IMR-90 (cell line): ENCODE measurements around the gene PDXK. TPM values are rescaled to one million over a fixed set of nuclear protein-coding genes. Genes with fewer than 3 reads are reported as not detected.

Experiments used
- ATAC-seq: fragments of 200-7000 bp; cut with Tn5 transposase; 2 replicates; pipeline ENCODE4 v1.9.1; 2020; ENCODE audit warnings: low read depth, mild to moderate bottlenecking, moderate library complexity
- BruUV-seq: library from RNA; stranded (reverse); fragments of 400-500 nt; replicated peaks from 2 replicates; lab custom pipeline; 2021; lab: Mats Ljungman, UMichigan
- CTCF ChIA-PET: fragments of 300-600 bp; formaldehyde crosslinking; extraction: SDS; loops from one replicate; lab custom pipeline; 2021; ENCODE audit warnings: antibody characterized with exemption; lab: Yijun Ruan, JAX
- POLR2A ChIA-PET: fragments of 300-600 bp; sonication (Branson Sonifier 250); formaldehyde crosslinking; loops from one replicate; lab custom pipeline; 2022; ENCODE audit warnings: antibody characterized with exemption; ENCODE audit not compliant: unreplicated experiment; lab: Charles Lee
- DNase-seq: peaks from one replicate; pipeline ENCODE4 v3.0.0; 2013
- H2AFZ ChIP-seq: replicated peaks from 2 replicates; pipeline ENCODE3; 2013; ENCODE audit warnings: low read length, mild to moderate bottlenecking; ENCODE audit not compliant: poor library complexity
- H2AK5ac ChIP-seq: 2 replicates; pipeline ENCODE4 v1.6.1; 2013; ENCODE audit warnings: low read depth, low read length, inconsistent platforms
- H2AK9ac ChIP-seq: replicated peaks from 2 replicates; pipeline ENCODE3; 2013; ENCODE audit warnings: mild to moderate bottlenecking, low read depth, low read length, moderate library complexity; ENCODE audit not compliant: poor library complexity
- H2BK120ac ChIP-seq: 2 replicates; pipeline ENCODE4 v1.6.1; 2013; ENCODE audit warnings: low read depth, low read length, inconsistent platforms
- H2BK15ac ChIP-seq: 3 replicates; pipeline ENCODE4 v1.6.1; 2013; ENCODE audit warnings: low read depth, low read length, inconsistent platforms
- H2BK20ac ChIP-seq: 2 replicates; pipeline ENCODE4 v1.6.1; 2013; ENCODE audit warnings: low read depth, mild to moderate bottlenecking, inconsistent platforms, low read length, moderate library complexity
- H2BK5ac ChIP-seq: 2 replicates; pipeline ENCODE4 v1.6.1; 2013; ENCODE audit warnings: mild to moderate bottlenecking, low read depth, low read length, inconsistent platforms; ENCODE audit not compliant: poor library complexity, severe bottlenecking
- H3K14ac ChIP-seq: replicated peaks from 2 replicates; pipeline ENCODE4 v1.6.1; 2013; ENCODE audit warnings: low read depth, low read length, inconsistent platforms
- H3K18ac ChIP-seq: 2 replicates; pipeline ENCODE4 v1.6.1; 2013; ENCODE audit warnings: low read depth, low read length, control low read depth
- H3K23ac ChIP-seq: 2 replicates; pipeline ENCODE4 v1.6.1; 2013; ENCODE audit warnings: low read depth, low read length, inconsistent platforms
- H3K27ac ChIP-seq: 2 replicates; pipeline ENCODE4 v1.5.1; 2013; ENCODE audit warnings: mild to moderate bottlenecking, control low read depth, low read length; ENCODE audit not compliant: insufficient read depth
- H3K27me3 ChIP-seq: 2 replicates; pipeline ENCODE4 v1.6.1; 2013; ENCODE audit warnings: low read length; ENCODE audit not compliant: control insufficient read depth, insufficient read depth
- H3K36me3 ChIP-seq: 2 replicates; pipeline ENCODE4 v1.6.1; 2013; ENCODE audit warnings: low read length, mixed read lengths; ENCODE audit not compliant: control insufficient read depth, insufficient read depth
- H3K4ac ChIP-seq: 2 replicates; pipeline ENCODE4 v1.6.1; 2013; ENCODE audit warnings: low read depth, low read length, inconsistent platforms
- H3K4me1 ChIP-seq: 2 replicates; pipeline ENCODE4 v1.6.1; 2013; ENCODE audit warnings: low read length, mixed read lengths; ENCODE audit not compliant: control insufficient read depth, insufficient read depth
- H3K4me2 ChIP-seq: 2 replicates; pipeline ENCODE4 v1.6.1; 2013; ENCODE audit warnings: low read depth, mild to moderate bottlenecking, control low read depth, low read length, moderate library complexity
- H3K4me3 ChIP-seq: 2 replicates; pipeline ENCODE4 v1.5.1; 2013; ENCODE audit warnings: low read depth, mild to moderate bottlenecking, control low read depth, low read length, moderate library complexity; ENCODE audit not compliant: insufficient read depth
- H3K56ac ChIP-seq: 2 replicates; pipeline ENCODE4 v1.6.1; 2013; ENCODE audit warnings: low read length, inconsistent platforms; ENCODE audit not compliant: insufficient read depth; ENCODE audit errors: extremely low read depth
- H3K79me1 ChIP-seq, 2 experiments: 2 replicates each; pipeline ENCODE4 v1.6.1; 2013; ENCODE audit warnings: low read length in 2 of 2, inconsistent platforms in 1 of 2, low read depth in 1 of 2
- H3K9ac ChIP-seq: 2 replicates; pipeline ENCODE4 v1.6.1; 2013; ENCODE audit warnings: low read depth, low read length, control low read depth
- H3K9me1 ChIP-seq: 2 replicates; pipeline ENCODE4 v1.6.1; 2013; ENCODE audit warnings: low read length, inconsistent platforms; ENCODE audit not compliant: insufficient read depth
- H3K9me3 ChIP-seq: 2 replicates; pipeline ENCODE4 v1.6.1; 2013; ENCODE audit warnings: low read length; ENCODE audit not compliant: control insufficient read depth, insufficient read depth
- H4K20me1 ChIP-seq: 2 replicates; pipeline ENCODE4 v1.6.1; 2013; ENCODE audit warnings: low read length, inconsistent platforms; ENCODE audit not compliant: insufficient read depth
- H4K5ac ChIP-seq: 2 replicates; pipeline ENCODE4 v1.6.1; 2013; ENCODE audit warnings: mild to moderate bottlenecking, low read depth, low read length, control low read depth
- H4K8ac ChIP-seq, 2 experiments: 2 replicates each; pipeline ENCODE4 v1.6.1; 2013; ENCODE audit warnings: low read depth in 2 of 2, low read length in 2 of 2, control low read depth in 1 of 2, inconsistent platforms in 1 of 2
- H4K91ac ChIP-seq: 2 replicates; pipeline ENCODE4 v1.6.1; 2013; ENCODE audit warnings: low read depth, low read length, inconsistent platforms; ENCODE audit not compliant: insufficient read depth
- WGBS, 2 experiments: methylation state at CpG; one replicate each; pipeline versions ENCODE4 v1.1.5 to v1.1.7; 2013; ENCODE audit warnings: missing lambda C conversion rate in 2 of 2; ENCODE audit not compliant: insufficient read length in 1 of 2; ENCODE audit errors: extremely low coverage in 2 of 2; 5-methylcytosine and 5-hydroxymethylcytosine counted together
- dilution Hi-C: fragments of 300-500 bp; cut with HindIII; formaldehyde crosslinking; loops from one replicate; pipeline ENCODE4 v1.14.3; 2018; ENCODE audit warnings: low sequenced_read_pairs; ENCODE audit not compliant: unreplicated experiment
- in situ Hi-C: fragments of 300-500 bp; cut with MboI; formaldehyde crosslinking; loops from 3 replicates; pipeline ENCODE4 v1.14.3; 2019; ENCODE audit warnings: low sequenced_read_pairs, inconsistent platforms, mixed read lengths
- intact Hi-C: fragments of 100-400 bp; cut with micrococcal nuclease; formaldehyde crosslinking; loops from 2 replicates; pipeline ENCODE4 v1.10.0; 2022
- polyA plus RNA-seq, 3 experiments: library from polyadenylated mRNA; depleted of rRNA; stranded (reverse); fragments of >200 nt; gene quantifications; 2 replicates each; pipeline ENCODE4 v1.2.3, GENCODE V29; 2012; ENCODE audit warnings: low replicate concordance in 1 of 3
- total RNA-seq: library from RNA; depleted of rRNA; stranded (reverse); fragments of >200 nt; gene quantifications from 2 replicates; pipeline ENCODE4 v1.2.3, GENCODE V29; 2012
- TF ChIP-seq, protein P1 (sequence below): fragments of 150-350 bp; IDR thresholded peaks from 2 replicates; pipeline ENCODE4 v1.6.1; 2016; ENCODE audit warnings: low read depth, mild to moderate bottlenecking, low read length, moderate library complexity, borderline replicate concordance

The PDXK gene
- total and polyA plus RNA-seq, 2 of the 4 experiments (the other 2 are of a cell fraction) = 155 to 312 TPM

GRCh38 chr21:43800566-43800965 lies 81.6 kb downstream of the PDXK start:
- Histone ChIP-seq H2BK15ac (no peak overlapping the region), H2BK120ac (no peak overlapping the region), H4K5ac (no peak overlapping the region), H3K14ac (no peak overlapping the region), H2AK9ac (peak overlapping the region; percentile 65), H2AFZ (no peak overlapping the region), H2BK5ac (no peak overlapping the region), H3K9me1 (no peaks in the 10 kb centered on the region), H3K27ac (no peak overlapping the region), H3K18ac (no peak overlapping the region), H3K36me3 (peaks cover 75% of the 10 kb centered on the region), H2AK5ac (no peak overlapping the region), H3K23ac (no peak overlapping the region), H3K4me2 (no peak overlapping the region), H2BK20ac (no peak overlapping the region), H4K91ac (no peak overlapping the region), H3K27me3 (no peaks in the 10 kb centered on the region), H3K56ac (no peak overlapping the region), H4K8ac (no peak overlapping the region), H3K4ac (no peak overlapping the region), H3K79me1 (peaks cover 4 to 6% of the 10 kb centered on the region in 2 experiments; a peak in 2 of 4 replicates), H3K9me3 (no peaks in the 10 kb centered on the region), H3K4me1 (no peaks in the 10 kb centered on the region), H4K20me1 (peaks cover 5% of the 10 kb centered on the region), H3K4me3 (no peak overlapping the region), H3K9ac (no peak overlapping the region)
- ChIA-PET CTCF (no interaction called here), POLR2A (no interaction called here)
- WGBS, 2 experiments = 93% methylated on average over 6 of the region's 14 CpGs; no CpG with 5 or more reads in 1 of the 2 experiments
- ATAC-seq = no peak
- dilution Hi-C loops (no loop called here), in situ Hi-C loops (no loop called here), intact Hi-C loops (no loop called here)
- no TSS peak for BruUV-seq
- TF ChIP-seq, protein P1, sequence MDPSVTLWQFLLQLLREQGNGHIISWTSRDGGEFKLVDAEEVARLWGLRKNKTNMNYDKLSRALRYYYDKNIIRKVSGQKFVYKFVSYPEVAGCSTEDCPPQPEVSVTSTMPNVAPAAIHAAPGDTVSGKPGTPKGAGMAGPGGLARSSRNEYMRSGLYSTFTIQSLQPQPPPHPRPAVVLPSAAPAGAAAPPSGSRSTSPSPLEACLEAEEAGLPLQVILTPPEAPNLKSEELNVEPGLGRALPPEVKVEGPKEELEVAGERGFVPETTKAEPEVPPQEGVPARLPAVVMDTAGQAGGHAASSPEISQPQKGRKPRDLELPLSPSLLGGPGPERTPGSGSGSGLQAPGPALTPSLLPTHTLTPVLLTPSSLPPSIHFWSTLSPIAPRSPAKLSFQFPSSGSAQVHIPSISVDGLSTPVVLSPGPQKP = no peak
- DNase-seq = no peak
